H9 (cell line): ENCODE data around the gene ABCC2. TPM values are rescaled to one million over a fixed set of nuclear protein-coding genes. Genes with fewer than 3 reads are reported as not detected.

ENCODE experiments used
- DNase-seq: peaks from one replicate; pipeline ENCODE4 v3.0.0-alpha.2; 2017
- H2AFZ ChIP-seq: one replicate; pipeline ENCODE4 v1.6.1; 2013; ENCODE audit warnings: mild to moderate bottlenecking, low read length, control low read depth, moderate library complexity
- H2AK5ac ChIP-seq: 2 replicates; pipeline ENCODE4 v1.6.1; 2013; ENCODE audit warnings: low read length, control low read depth, mixed read lengths; ENCODE audit not compliant: insufficient read length
- H2BK120ac ChIP-seq: one replicate; pipeline ENCODE4 v1.6.1; 2013; ENCODE audit warnings: low read depth, mild to moderate bottlenecking, low read length, control low read depth, inconsistent platforms; ENCODE audit not compliant: poor library complexity, severe bottlenecking
- H2BK12ac ChIP-seq: 2 replicates; pipeline ENCODE4 v1.6.1; 2013; ENCODE audit warnings: low read length, control low read depth, mixed read lengths, low read depth; ENCODE audit not compliant: insufficient read length
- H2BK15ac ChIP-seq: 2 replicates; pipeline ENCODE4 v1.6.1; 2013; ENCODE audit warnings: low read depth, low read length, control low read depth
- H2BK20ac ChIP-seq: one replicate; pipeline ENCODE4 v1.6.1; 2013; ENCODE audit warnings: low read depth, mild to moderate bottlenecking, low read length, control low read depth, inconsistent platforms; ENCODE audit not compliant: poor library complexity, severe bottlenecking
- H2BK5ac ChIP-seq: 2 replicates; pipeline ENCODE4 v1.6.1; 2013; ENCODE audit warnings: low read length, control low read depth, mixed read lengths; ENCODE audit not compliant: insufficient read length
- H3K14ac ChIP-seq: 2 replicates; pipeline ENCODE4 v1.6.1; 2013; ENCODE audit warnings: low read length, control low read depth; ENCODE audit not compliant: insufficient read depth
- H3K18ac ChIP-seq: 2 replicates; pipeline ENCODE4 v1.6.1; 2013; ENCODE audit warnings: low read depth, mild to moderate bottlenecking, mixed read lengths, low read length, control low read depth; ENCODE audit not compliant: insufficient read length
- H3K23ac ChIP-seq: 2 replicates; pipeline ENCODE4 v1.6.1; 2013; ENCODE audit warnings: low read length, control low read depth, mixed read lengths, low read depth; ENCODE audit not compliant: insufficient read length
- H3K23me2 ChIP-seq: 2 replicates; pipeline ENCODE4 v1.6.1; 2013; ENCODE audit warnings: low read depth, mild to moderate bottlenecking, mixed read lengths, low read length, control low read depth; ENCODE audit not compliant: insufficient read length, poor library complexity, severe bottlenecking
- H3K27ac ChIP-seq: 2 replicates; pipeline ENCODE4 v1.5.1; 2013; ENCODE audit warnings: low read length, control low read depth, mixed read lengths, low read depth; ENCODE audit not compliant: insufficient read length
- H3K27me3 ChIP-seq: 2 replicates; pipeline ENCODE4 v1.6.1; 2013; ENCODE audit warnings: low read length, control low read depth, inconsistent platforms; ENCODE audit not compliant: insufficient read depth
- H3K4ac ChIP-seq: 2 replicates; pipeline ENCODE4 v1.6.1; 2013; ENCODE audit warnings: low read depth, mild to moderate bottlenecking, control low read depth, inconsistent platforms, low read length, moderate library complexity
- H3K4me1 ChIP-seq: 2 replicates; pipeline ENCODE4 v1.6.1; 2013; ENCODE audit warnings: low read length, control low read depth, inconsistent platforms; ENCODE audit not compliant: insufficient read depth
- H3K4me2 ChIP-seq: 2 replicates; pipeline ENCODE4 v1.6.1; 2013; ENCODE audit warnings: low read length, control low read depth, mixed read lengths; ENCODE audit not compliant: insufficient read length, insufficient read depth
- H3K56ac ChIP-seq: 2 replicates; pipeline ENCODE4 v1.6.1; 2013; ENCODE audit warnings: low read depth, mild to moderate bottlenecking, mixed read lengths, low read length, control low read depth; ENCODE audit not compliant: insufficient read length
- H3K79me1 ChIP-seq: 2 replicates; pipeline ENCODE4 v1.6.1; 2013; ENCODE audit warnings: low read depth, mild to moderate bottlenecking, moderate library complexity, low read length, control low read depth, inconsistent platforms; ENCODE audit not compliant: insufficient read depth, poor library complexity, severe bottlenecking
- H3K79me2 ChIP-seq: 2 replicates; pipeline ENCODE4 v1.6.1; 2013; ENCODE audit warnings: low read length, control low read depth, inconsistent platforms; ENCODE audit not compliant: insufficient read depth
- H3K9ac ChIP-seq: 2 replicates; pipeline ENCODE4 v1.6.1; 2013; ENCODE audit warnings: low read length, control low read depth, mixed read lengths; ENCODE audit not compliant: insufficient read length; ENCODE audit errors: extremely low read depth
- H3K9me3 ChIP-seq: one replicate; pipeline ENCODE4 v1.6.1; 2013; ENCODE audit warnings: low read depth, low read length, inconsistent platforms; ENCODE audit not compliant: control insufficient read depth
- H3T11ph ChIP-seq: one replicate; pipeline ENCODE4 v1.6.1; 2013; ENCODE audit warnings: mild to moderate bottlenecking, low read length, control low read depth, inconsistent platforms
- H4K20me1 ChIP-seq: one replicate; pipeline ENCODE4 v1.6.1; 2013; ENCODE audit not compliant: control insufficient read depth, insufficient read length, insufficient read depth
- H4K5ac ChIP-seq: 2 replicates; pipeline ENCODE4 v1.6.1; 2013; ENCODE audit warnings: low read depth, mild to moderate bottlenecking, mixed read lengths, low read length, control low read depth; ENCODE audit not compliant: insufficient read length
- H4K8ac ChIP-seq: replicated peaks from 2 replicates; pipeline ENCODE4 v1.6.1; 2013; ENCODE audit warnings: low read length, control low read depth, mixed read lengths, low read depth; ENCODE audit not compliant: insufficient read length
- H4K91ac ChIP-seq: 2 replicates; pipeline ENCODE4 v1.6.1; 2013; ENCODE audit warnings: low read depth, mild to moderate bottlenecking, moderate library complexity, mixed read lengths, low read length, control low read depth; ENCODE audit not compliant: insufficient read length
- H3K27ac Mint-ChIP-seq, 3 experiments: 2 replicates in 2 of 3; 3 replicates in 1 of 3; pipeline ENCODE4 v1.8.0; 2020 to 2021; ENCODE audit warnings: mixed read lengths in 3 of 3, mild to moderate bottlenecking in 1 of 3, moderate library complexity in 1 of 3
- H3K27me3 Mint-ChIP-seq: 2 replicates; pipeline ENCODE4 v1.8.0; 2021; ENCODE audit warnings: low read depth, mild to moderate bottlenecking, moderate library complexity, mixed read lengths
- H3K36me3 Mint-ChIP-seq, 3 experiments: 2 replicates in 2 of 3; 3 replicates in 1 of 3; pipeline ENCODE4 v1.8.0; 2020 to 2021; ENCODE audit warnings: low read depth in 3 of 3, mixed read lengths in 3 of 3; ENCODE audit not compliant: insufficient read depth in 1 of 3
- H3K4me1 Mint-ChIP-seq, 2 experiments: 2 replicates each; pipeline ENCODE4 v1.8.0; 2020; ENCODE audit warnings: mixed read lengths in 2 of 2
- H3K4me3 Mint-ChIP-seq, 2 experiments: 2 replicates in 1 of 2; 3 replicates in 1 of 2; pipeline ENCODE4 v1.8.0; 2020 to 2021; ENCODE audit warnings: mild to moderate bottlenecking in 2 of 2, mixed read lengths in 2 of 2, moderate library complexity in 1 of 2
- H3K9me3 Mint-ChIP-seq, 2 experiments: 2 replicates in 1 of 2; 3 replicates in 1 of 2; pipeline ENCODE4 v1.8.0; 2020; ENCODE audit warnings: mild to moderate bottlenecking in 2 of 2, mixed read lengths in 2 of 2, moderate library complexity in 1 of 2
- WGBS: extraction: QIAGEN DNeasy Blood & Tissue Kit; methylation state at CpG from one replicate; pipeline ENCODE4 v1.1.7; 2013; ENCODE audit warnings: missing lambda C conversion rate, low lambda C conversion rate, mixed read lengths; ENCODE audit not compliant: insufficient read length; ENCODE audit errors: extremely low coverage; 5-methylcytosine and 5-hydroxymethylcytosine counted together
- total RNA-seq: library from RNA; stranded (reverse); gene quantifications from 2 replicates; pipeline ENCODE4 v1.2.1, GENCODE V29; 2021
- TF ChIP-seq, protein P1 (sequence below): fragments of 200-600 bp; sonication (generic); conservative IDR thresholded peaks from 3 replicates; pipeline ENCODE4 v1.8.0; 2021; ENCODE audit warnings: antibody characterized with exemption, mild to moderate bottlenecking

ABCC2 gene
- total RNA-seq, 1 experiment from 2014 or later, result 0.68 TPM

DNA sequence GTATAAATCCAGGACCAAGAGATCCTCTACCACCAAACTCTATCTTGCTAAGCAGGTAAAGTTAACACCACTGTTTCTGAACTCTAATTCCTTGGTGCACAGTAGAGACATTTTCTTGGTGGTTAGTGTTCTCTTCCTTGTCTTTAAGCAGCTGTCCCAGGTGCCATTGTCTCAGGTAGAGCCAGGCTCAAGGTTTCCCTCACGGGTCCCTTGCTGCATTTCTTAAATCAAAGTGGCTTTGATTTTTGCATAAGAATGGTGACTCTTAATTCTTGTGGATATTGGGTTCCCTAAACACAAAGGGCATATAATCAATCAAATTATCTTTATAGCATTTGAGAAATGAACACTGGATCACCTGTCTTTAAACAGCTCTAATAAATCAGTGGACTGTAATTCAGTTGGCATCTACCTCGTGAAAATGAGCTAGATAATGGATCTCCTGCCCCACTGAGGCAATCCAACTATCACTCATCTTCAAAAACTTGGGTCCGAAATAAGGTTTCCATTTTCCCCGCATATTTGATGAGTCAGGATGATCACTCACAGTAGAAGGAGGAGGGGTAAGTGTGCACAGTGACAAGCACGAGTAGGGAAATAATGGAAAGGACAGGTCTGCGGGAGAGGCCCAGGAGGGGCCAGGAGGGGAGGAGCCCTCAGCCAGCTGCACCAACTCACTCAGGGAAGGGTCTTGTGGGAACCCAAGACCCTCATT lies 2.4 kb downstream of the ABCC2 start:
- H3K4me3 Mint-ChIP-seq, result no peak overlapping the region
- H3K23ac ChIP-seq, result no peak overlapping the region
- no peak overlapping the region for H2BK20ac ChIP-seq
- peaks cover 20% of the 10 kb centered on the region in 2 experiments for H3K4me1 Mint-ChIP-seq
- no peak overlapping the region for H3K14ac ChIP-seq
- H3K4me1 ChIP-seq, result peaks cover 6% of the 10 kb centered on the region
- no peak overlapping the region for H3K27ac ChIP-seq
- H2BK12ac ChIP-seq, result no peak overlapping the region
- H4K5ac ChIP-seq, result no peak overlapping the region
- no peak overlapping the region for H2BK15ac ChIP-seq
- no peak overlapping the region for H3K56ac ChIP-seq
- H3K27ac Mint-ChIP-seq, result no peak overlapping the region; a peak in 2 of 7 replicates
- no peak overlapping the region for H3T11ph ChIP-seq
- 0 out of 2 replicates have a peak, but pooled peaks cover 1% of the 10 kb centered on the region for H3K27me3 Mint-ChIP-seq
- H3K9me3 Mint-ChIP-seq, result peaks cover 0 to 3% of the 10 kb centered on the region in 2 experiments; a peak in 2 of 5 replicates
- no peak overlapping the region for H2AK5ac ChIP-seq
- TF ChIP-seq, protein P1, sequence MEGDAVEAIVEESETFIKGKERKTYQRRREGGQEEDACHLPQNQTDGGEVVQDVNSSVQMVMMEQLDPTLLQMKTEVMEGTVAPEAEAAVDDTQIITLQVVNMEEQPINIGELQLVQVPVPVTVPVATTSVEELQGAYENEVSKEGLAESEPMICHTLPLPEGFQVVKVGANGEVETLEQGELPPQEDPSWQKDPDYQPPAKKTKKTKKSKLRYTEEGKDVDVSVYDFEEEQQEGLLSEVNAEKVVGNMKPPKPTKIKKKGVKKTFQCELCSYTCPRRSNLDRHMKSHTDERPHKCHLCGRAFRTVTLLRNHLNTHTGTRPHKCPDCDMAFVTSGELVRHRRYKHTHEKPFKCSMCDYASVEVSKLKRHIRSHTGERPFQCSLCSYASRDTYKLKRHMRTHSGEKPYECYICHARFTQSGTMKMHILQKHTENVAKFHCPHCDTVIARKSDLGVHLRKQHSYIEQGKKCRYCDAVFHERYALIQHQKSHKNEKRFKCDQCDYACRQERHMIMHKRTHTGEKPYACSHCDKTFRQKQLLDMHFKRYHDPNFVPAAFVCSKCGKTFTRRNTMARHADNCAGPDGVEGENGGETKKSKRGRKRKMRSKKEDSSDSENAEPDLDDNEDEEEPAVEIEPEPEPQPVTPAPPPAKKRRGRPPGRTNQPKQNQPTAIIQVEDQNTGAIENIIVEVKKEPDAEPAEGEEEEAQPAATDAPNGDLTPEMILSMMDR, result no peak
- no peak overlapping the region for H3K18ac ChIP-seq
- no peaks in the 10 kb centered on the region for H3K79me2 ChIP-seq
- H3K4ac ChIP-seq, result no peak overlapping the region
- no peaks in the 10 kb centered on the region for H3K27me3 ChIP-seq
- H3K9me3 ChIP-seq, result no peaks in the 10 kb centered on the region
- no peaks in the 10 kb centered on the region for H3K23me2 ChIP-seq
- no peak overlapping the region for H2BK120ac ChIP-seq
- H3K9ac ChIP-seq, result no peak overlapping the region
- H3K4me2 ChIP-seq, result no peak overlapping the region
- no peak overlapping the region for H2AFZ ChIP-seq
- H3K79me1 ChIP-seq, result no peaks in the 10 kb centered on the region
- H4K8ac ChIP-seq, result no peak overlapping the region
- H4K91ac ChIP-seq, result no peak overlapping the region
- H2BK5ac ChIP-seq, result no peak overlapping the region
- H3K36me3 Mint-ChIP-seq, result no peaks in the 10 kb centered on the region
- H4K20me1 ChIP-seq, result no peaks in the 10 kb centered on the region
- DNase-seq, result no peak
- no CpG with 5 or more reads among the region's 6 CpGs for WGBS
